AG09309 (cell line): ENCODE data around the gene KRTAP22-1.

Experiments
- DNase-seq: peaks from one replicate; pipeline ENCODE4 v3.0.0-alpha.2; 2010; ENCODE audit warnings: low read depth
- H3K4me3 ChIP-seq: 2 replicates; pipeline ENCODE4 v1.5.1; 2011; ENCODE audit warnings: mild to moderate bottlenecking, low read depth, low read length, moderate library complexity; ENCODE audit not compliant: control insufficient read depth
- CTCF ChIP-seq: IDR thresholded peaks from 2 replicates; pipeline ENCODE4 v1.5.1; 2011; ENCODE audit warnings: mild to moderate bottlenecking, low read depth, low read length, inconsistent platforms; ENCODE audit not compliant: insufficient read depth, control insufficient read depth; ENCODE audit errors: missing control alignments

Gene KRTAP22-1

GRCh38 chr21:30600787-30601186, at the start of gene KRTAP22-1:
TSS of gene KRTAP22-1 (plus strand) at chr21:30601087.
- no peak within 1 kb of the TSS for H3K4me3 ChIP-seq
- no peak for TF ChIP-seq CTCF
- DNase-seq, result no peak

- no peak overlapping the region for H3K4me3 ChIP-seq
- no peak for DNase-seq
- TF ChIP-seq CTCF, result no peak
Observed at GRCh38 chr21:30552782-30553181, 48.1 kb upstream of the KRTAP22-1 start.

GRCh38 chr21:30555095-30555494, 45.8 kb upstream of the KRTAP22-1 start:
- no peak for TF ChIP-seq CTCF
- no peak overlapping the region for H3K4me3 ChIP-seq
- no peak for DNase-seq

GRCh38 chr21:30561264-30561895, 39.5 kb upstream of the KRTAP22-1 start, which contains the start of gene KRTAP19-7:
TSS of gene KRTAP19-7 (minus strand) at chr21:30561314. CDS start at chr21:30561289, 25 bp downstream.
- H3K4me3 ChIP-seq, result no peak within 1 kb of the TSS
- DNase-seq, result no peak
- TF ChIP-seq CTCF, result no peak

GRCh38 chr21:30561957-30562356, 38.9 kb upstream of the KRTAP22-1 start:
- no peak for DNase-seq
- TF ChIP-seq CTCF, result no peak
- no peak overlapping the region for H3K4me3 ChIP-seq

GRCh38 chr21:30563072-30563471, 37.8 kb upstream of the KRTAP22-1 start:
- no peak overlapping the region for H3K4me3 ChIP-seq
- TF ChIP-seq CTCF, result no peak
- DNase-seq, result no peak

GRCh38 chr21:30563630-30564029, 37.3 kb upstream of the KRTAP22-1 start:
- DNase-seq, result no peak
- TF ChIP-seq CTCF, result no peak

More at GRCh38 chr21:30563630-30564029, 37.3 kb upstream of the KRTAP22-1 start:
- no peak overlapping the region for H3K4me3 ChIP-seq
